ENCODE data around the gene TCF7L2. TPM values are rescaled to one million over a fixed set of nuclear protein-coding genes. Genes with fewer than 3 reads are reported as not detected.

TCF7L2 gene
- total and polyA plus RNA-seq, 9 of the 15 experiments (the other 6 are each of a cell fraction or from before 2014, with no cell fraction given): 0.32 to 2.8 (median 0.92) TPM

GRCh38 chr10:113027230-113027573, 77.2 kb downstream of the TCF7L2 start (continued):
- no peak for TF ChIP-seq FOXA3 (CRISPR knock-in tag; conservative IDR thresholded peaks at IDR 0.05 in 1 of 2, IDR thresholded peaks at IDR 0.05 in 1 of 2)
- no peak for TF ChIP-seq PHTF2 (CRISPR knock-in tag; IDR thresholded peaks at IDR 0.05)
- TF ChIP-seq NFIC (IDR thresholded peaks at IDR 0.05): no peak
- no peak for TF ChIP-seq PRPF4 (IDR thresholded peaks at IDR 0.05; ENCODE audit: insufficient read depth, low read depth, low read length, poor library complexity, severe bottlenecking)
- TF ChIP-seq ZSCAN32 (CRISPR knock-in tag; IDR thresholded peaks at IDR 0.05): no peak
- no peak for TF ChIP-seq TOE1 (IDR thresholded peaks at IDR 0.05; ENCODE audit: borderline replicate concordance)
- no peak for TF ChIP-seq TOE1 (CRISPR knock-in tag; IDR thresholded peaks at IDR 0.05; ENCODE audit: borderline replicate concordance, low read depth)

- ChIA-PET POLR2A (no interaction called here), CTCF (ENCODE audit: low intra/inter-chr PET ratio) (no interaction called here)
- in situ Hi-C loops (cut with MboI): no loop called here
- WGBS (ENCODE audit: insufficient coverage, low coverage, missing lambda C conversion rate): 6% methylated on average over 15 of the region's 15 CpGs
- Histone ChIP-seq H3K4me1 (replicated peaks in 1 of 2; ENCODE audit: control insufficient read depth in 2 of 2, insufficient read depth in 2 of 2, low read length in 2 of 2) (no peaks in the 10 kb centered on the region; a peak in 1 of 5 replicates), H3K36me3 (ENCODE audit: control insufficient read depth, insufficient read depth, low read length) (no peaks in the 10 kb centered on the region), H3K27me3 (ENCODE audit: control insufficient read depth in 2 of 2, insufficient read depth in 2 of 2, low read length in 2 of 2) (peaks cover 0 to 5% of the 10 kb centered on the region in 2 experiments; a peak in 1 of 5 replicates), H3K9me3 (replicated peaks; ENCODE audit: control insufficient read depth, insufficient read depth, low read depth, low read length) (no peaks in the 10 kb centered on the region), H3K9ac (ENCODE audit: insufficient read depth in 1 of 2, low read depth in 2 of 2, low read length in 2 of 2) (no peak overlapping the region), H2AFZ (ENCODE audit: low read depth, low read length) (no peak overlapping the region), H3K27ac (ENCODE audit: extremely low read depth, low read depth, low read length) (no peak overlapping the region), H3K4me2 (ENCODE audit: insufficient read depth, low read length) (no peak overlapping the region), H4K20me1 (replicated peaks; ENCODE audit: control insufficient read depth, insufficient read depth, low read length) (no peaks in the 10 kb centered on the region), H3K9me1 (ENCODE audit: control insufficient read depth, insufficient read depth, low read length) (no peaks in the 10 kb centered on the region), H3K79me2 (ENCODE audit: control insufficient read depth, insufficient read depth, low read length) (no peaks in the 10 kb centered on the region), H3K4me3 (no peak overlapping the region)
- BruUV-seq (replicated peaks): no TSS peak
- FAIRE-seq (no peak), DNase-seq (ENCODE audit: extremely low read depth in 1 of 4, low spot score in 3 of 4) (no peak), ATAC-seq (no peak)
- intact Hi-C loops (cut with micrococcal nuclease): no loop called here
- TF ChIP-seq THRAP3 (IDR thresholded peaks at IDR 0.05; ENCODE audit: borderline replicate concordance) (no peak), ZNF318 (IDR thresholded peaks at IDR 0.05; ENCODE audit: borderline replicate concordance in 1 of 2, low read depth in 1 of 2) (no peak), RNF2 (IDR thresholded peaks at IDR 0.05) (no peak), TEAD1 (CRISPR knock-in tag; IDR thresholded peaks at IDR 0.05) (no peak), CXXC5 (CRISPR knock-in tag; IDR thresholded peaks at IDR 0.05) (no peak), TGIF2 (CRISPR knock-in tag; IDR thresholded peaks at IDR 0.05) (no peak)
Measured at GRCh38 chr10:113027574-113028455, 77.8 kb downstream of the TCF7L2 start.
